ENCODE results near the gene LRRC42.

The LRRC42 gene

GRCh38 chr1:54011316-54012007 lies 65.3 kb downstream of the LRRC42 start:
- no peak for TF ChIP-seq CTCF (IDR thresholded peaks at IDR 0.05; ENCODE audit: insufficient read depth, low read length, missing control alignments)
- ChIA-PET CTCF (no interaction called here), POLR2A (no interaction called here)
- DNase-seq (ENCODE audit: low read depth, low spot score), result no peak
- no peak overlapping the region for H3K4me3 ChIP-seq (ENCODE audit: low read depth, low read length)

GRCh38 chr1:54012008-54012325 lies 65.8 kb downstream of the LRRC42 start:
- no peak for DNase-seq (ENCODE audit: low read depth, low spot score)
- ChIA-PET CTCF (no interaction called here), POLR2A (no interaction called here)
- TF ChIP-seq CTCF (IDR thresholded peaks at IDR 0.05; ENCODE audit: insufficient read depth, low read length, missing control alignments), result no peak
- no peak overlapping the region for H3K4me3 ChIP-seq (ENCODE audit: low read depth, low read length)

- DNase-seq (ENCODE audit: low read depth, low spot score), result no peak
- TF ChIP-seq CTCF (IDR thresholded peaks at IDR 0.05; ENCODE audit: insufficient read depth, low read length, missing control alignments), result no peak
- H3K4me3 ChIP-seq (ENCODE audit: low read depth, low read length), result no peak overlapping the region
- ChIA-PET CTCF (no interaction called here), POLR2A (no interaction called here)
These were observed 66.7 kb downstream of the LRRC42 start for GRCh38 chr1:54012863-54013262.

- no peak for TF ChIP-seq CTCF (IDR thresholded peaks at IDR 0.05; ENCODE audit: insufficient read depth, low read length, missing control alignments)
- ChIA-PET CTCF (no interaction called here), POLR2A (no interaction called here)
- H3K4me3 ChIP-seq (ENCODE audit: low read depth, low read length), result no peak overlapping the region
- no peak for DNase-seq (ENCODE audit: low read depth, low spot score)
These were observed 67.4 kb downstream of the LRRC42 start for GRCh38 chr1:54013393-54014008.

GRCh38 chr1:54014009-54014629 lies 68.0 kb downstream of the LRRC42 start:
- ChIA-PET CTCF (interaction anchor here (0.9 to 1.2 kb wide), 2 partner anchors 9 to 135 kb away, joined by 3 to 4 read pairs; no protein-coding TSS in a partner anchor), POLR2A (no interaction called here)
- no peak for DNase-seq (ENCODE audit: low read depth, low spot score)
- no peak overlapping the region for H3K4me3 ChIP-seq (ENCODE audit: low read depth, low read length)
- no peak for TF ChIP-seq CTCF (IDR thresholded peaks at IDR 0.05; ENCODE audit: insufficient read depth, low read length, missing control alignments)
